Calu3 (cell line): ENCODE measurements around the gene PLXNA2. TPM values are rescaled to one million over a fixed set of nuclear protein-coding genes. Genes with fewer than 3 reads are reported as not detected.

Experiments
- BruUV-seq: library from RNA; stranded (reverse); fragments of 400-500 nt; replicated peaks from 2 replicates; lab custom pipeline; 2021; lab: Mats Ljungman, UMichigan
- CTCF ChIA-PET: fragments of 300-600 bp; sonication (Branson Sonifier 250); formaldehyde crosslinking; loops from one replicate; lab custom pipeline; 2022; ENCODE audit warnings: antibody characterized with exemption; lab: Charles Lee
- DNase-seq: peaks from one replicate; pipeline ENCODE4 v3.0.0; 2022
- H3K27ac Mint-ChIP-seq: one replicate; pipeline ENCODE4 v1.8.0; 2022; ENCODE audit warnings: mixed read lengths; ENCODE audit not compliant: unreplicated experiment
- H3K27me3 Mint-ChIP-seq: one replicate; pipeline ENCODE4 v1.8.0; 2022; ENCODE audit warnings: mixed read lengths; ENCODE audit not compliant: unreplicated experiment
- H3K36me3 Mint-ChIP-seq: one replicate; pipeline ENCODE4 v1.8.0; 2022; ENCODE audit warnings: mild to moderate bottlenecking, moderate library complexity, mixed read lengths; ENCODE audit not compliant: insufficient read depth, unreplicated experiment
- H3K4me1 Mint-ChIP-seq: one replicate; pipeline ENCODE4 v1.8.0; 2022; ENCODE audit warnings: mild to moderate bottlenecking, low read depth, mixed read lengths; ENCODE audit not compliant: unreplicated experiment
- H3K4me3 Mint-ChIP-seq: one replicate; pipeline ENCODE4 v1.8.0; 2022; ENCODE audit warnings: mild to moderate bottlenecking, low read depth, moderate library complexity, mixed read lengths; ENCODE audit not compliant: unreplicated experiment
- H3K9me3 Mint-ChIP-seq: one replicate; pipeline ENCODE4 v1.8.0; 2022; ENCODE audit warnings: low read depth, mixed read lengths; ENCODE audit not compliant: unreplicated experiment
- CTCF ChIP-seq: fragments of 200-600 bp; IDR thresholded peaks from one replicate; pipeline ENCODE4 v1.8.0; 2022; ENCODE audit warnings: antibody characterized with exemption; ENCODE audit not compliant: unreplicated experiment
- intact Hi-C: fragments of 100-400 bp; cut with micrococcal nuclease; formaldehyde crosslinking; loops from one replicate; pipeline ENCODE4 v1.10.0; 2022; ENCODE audit not compliant: unreplicated experiment
- total RNA-seq: library from RNA; stranded (reverse); gene quantifications from 2 replicates; pipeline ENCODE4 v1.2.3, GENCODE V29; 2022

Gene PLXNA2
- total RNA-seq, 1 experiment from 2014 or later, result 16.2 TPM

GRCh38 chr1:208279826-208280588, 35.8 kb upstream of the PLXNA2 start:
- no peak overlapping the region for H3K27ac Mint-ChIP-seq
- no TSS peak for BruUV-seq
- peaks cover 76% of the 10 kb centered on the region for H3K27me3 Mint-ChIP-seq
- intact Hi-C loops, result no loop called here
- no peak for TF ChIP-seq CTCF
- DNase-seq, result no peak
- no peaks in the 10 kb centered on the region for H3K9me3 Mint-ChIP-seq
- H3K4me3 Mint-ChIP-seq, result no peak overlapping the region
- no peaks in the 10 kb centered on the region for H3K4me1 Mint-ChIP-seq
- H3K36me3 Mint-ChIP-seq, result no peaks in the 10 kb centered on the region
- CTCF ChIA-PET, result no interaction called here

- Mint-ChIP-seq H3K4me3 (no peak overlapping the region), H3K36me3 (no peaks in the 10 kb centered on the region), H3K27me3 (peaks cover 83% of the 10 kb centered on the region), H3K9me3 (no peaks in the 10 kb centered on the region), H3K4me1 (no peaks in the 10 kb centered on the region), H3K27ac (no peak overlapping the region)
- BruUV-seq, result no TSS peak
- TF ChIP-seq CTCF, result no peak
- DNase-seq, result no peak
- CTCF ChIA-PET, result no interaction called here
- intact Hi-C loops, result no loop called here
These were observed 34.5 kb upstream of the PLXNA2 start for GRCh38 chr1:208278638-208279037.

- CTCF ChIA-PET, result no interaction called here
- no peaks in the 10 kb centered on the region for H3K9me3 Mint-ChIP-seq
- peaks cover 96% of the 10 kb centered on the region for H3K27me3 Mint-ChIP-seq
- no peaks in the 10 kb centered on the region for H3K4me1 Mint-ChIP-seq
- BruUV-seq, result no TSS peak
- no peak overlapping the region for H3K27ac Mint-ChIP-seq
- DNase-seq, result no peak
- no peak for TF ChIP-seq CTCF
- intact Hi-C loops, result no loop called here
- H3K4me3 Mint-ChIP-seq, result no peak overlapping the region
- no peaks in the 10 kb centered on the region for H3K36me3 Mint-ChIP-seq
These were observed 32.7 kb upstream of the PLXNA2 start for GRCh38 chr1:208276757-208277435.

GRCh38 chr1:208275083-208275482, 30.9 kb upstream of the PLXNA2 start:
- H3K4me3 Mint-ChIP-seq, result no peak overlapping the region
- no peak for TF ChIP-seq CTCF
- CTCF ChIA-PET, result no interaction called here
- intact Hi-C loops, result no loop called here
- H3K27ac Mint-ChIP-seq, result no peak overlapping the region
- DNase-seq, result no peak
- BruUV-seq, result no TSS peak
- H3K27me3 Mint-ChIP-seq, result peaks cover 95% of the 10 kb centered on the region
- H3K9me3 Mint-ChIP-seq, result no peaks in the 10 kb centered on the region
- H3K4me1 Mint-ChIP-seq, result no peaks in the 10 kb centered on the region
- no peaks in the 10 kb centered on the region for H3K36me3 Mint-ChIP-seq
